SKM-1 (cell line): ENCODE results near the gene EFR3B.
"Not testable (repeated sequence)": the region's sequence is repeated elsewhere in the genome, so short reads cannot be mapped to it uniquely, and the experiment has no call there.

Experiments used
- DNase-seq: peaks from one replicate; lab custom pipeline; 2025; ENCODE audit not compliant: unreplicated experiment; lab: John Stamatoyannopoulos, UW

Gene EFR3B

GRCh38 chr2:25102352-25102751, 60.5 kb downstream of the EFR3B start:
- DNase-seq = not testable (repeated sequence)

GRCh38 chr2:25103287-25103871, 61.5 kb downstream of the EFR3B start:
- no peak for DNase-seq

- DNase-seq = no peak
These were observed 62.9 kb downstream of the EFR3B start for GRCh38 chr2:25104736-25105135.

GRCh38 chr2:25105336-25106085, 63.6 kb downstream of the EFR3B start:
- no peak for DNase-seq

- no peak for DNase-seq
These were observed 67.9 kb downstream of the EFR3B start for GRCh38 chr2:25109822-25110221.

GRCh38 chr2:25112113-25112512, 70.2 kb downstream of the EFR3B start:
- DNase-seq = no peak

GRCh38 chr2:25115249-25115883, 73.5 kb downstream of the EFR3B start:
- DNase-seq = no peak

GRCh38 chr2:25115902-25116301, 74.0 kb downstream of the EFR3B start:
- DNase-seq = no peak

GRCh38 chr2:25116956-25117355, 75.1 kb downstream of the EFR3B start:
- no peak for DNase-seq

- no peak for DNase-seq
These were observed 77.4 kb downstream of the EFR3B start for GRCh38 chr2:25119263-25119662.

GRCh38 chr2:25122367-25122766, 80.5 kb downstream of the EFR3B start:
- DNase-seq = no peak

GRCh38 chr2:25123682-25124081, 81.8 kb downstream of the EFR3B start:
- no peak for DNase-seq

- DNase-seq = no peak
These were observed 83.3 kb downstream of the EFR3B start for GRCh38 chr2:25125189-25125588.

- no peak for DNase-seq
These were observed 84.1 kb downstream of the EFR3B start for GRCh38 chr2:25125976-25126375.

- DNase-seq = not testable (repeated sequence)
These were observed 85.2 kb downstream of the EFR3B start for GRCh38 chr2:25127071-25127470.

- no peak for DNase-seq
These were observed 85.8 kb downstream of the EFR3B start for GRCh38 chr2:25127646-25128045.

GRCh38 chr2:25129901-25130520, 88.1 kb downstream of the EFR3B start:
- DNase-seq = no peak

- no peak for DNase-seq
These were observed 89.3 kb downstream of the EFR3B start for GRCh38 chr2:25131253-25131566.

- DNase-seq = no peak
These were observed 89.9 kb downstream of the EFR3B start for GRCh38 chr2:25131567-25132298.

GRCh38 chr2:25132299-25132635, 90.4 kb downstream of the EFR3B start:
- no peak for DNase-seq

- no peak for DNase-seq
These were observed 90.8 kb downstream of the EFR3B start for GRCh38 chr2:25132693-25133092.
